A673 (cell line): ENCODE data around the gene TTC39A. TPM values are rescaled to one million over a fixed set of nuclear protein-coding genes. Genes with fewer than 3 reads are reported as not detected.

ENCODE experiments used
- BruUV-seq: library from RNA; stranded (reverse); fragments of 400-500 nt; replicated peaks from 2 replicates; lab custom pipeline; 2021; lab: Mats Ljungman, UMichigan
- CTCF ChIA-PET: fragments of 300-600 bp; sonication (Branson Sonifier 250); formaldehyde crosslinking; loops from one replicate; lab custom pipeline; 2022; ENCODE audit warnings: antibody characterized with exemption; lab: Charles Lee
- POLR2A ChIA-PET: fragments of 300-600 bp; sonication (Branson Sonifier 250); formaldehyde crosslinking; loops from one replicate; lab custom pipeline; 2022; ENCODE audit warnings: antibody characterized with exemption; ENCODE audit not compliant: low non-redundant PET; lab: Charles Lee
- DNase-seq: peaks from one replicate; pipeline ENCODE4 v3.0.0-alpha.2; 2015; ENCODE audit warnings: low spot score
- H3K27ac ChIP-seq: fragments of 200-600 bp; sonication (generic); 2 replicates; pipeline ENCODE4 v1.5.1; 2016; ENCODE audit warnings: mixed run types, low read depth, mild to moderate bottlenecking, mixed read lengths, antibody characterized with exemption, low read length; ENCODE audit not compliant: poor library complexity, severe bottlenecking
- H3K27me3 ChIP-seq: fragments of 200-600 bp; sonication (generic); replicated peaks from 2 replicates; pipeline ENCODE4 v1.6.1; 2017; ENCODE audit warnings: mixed run types, low read depth, mild to moderate bottlenecking, mixed read lengths, antibody characterized with exemption, low read length; ENCODE audit not compliant: insufficient read depth, poor library complexity
- H3K36me3 ChIP-seq: fragments of 200-600 bp; sonication (generic); 2 replicates; pipeline ENCODE4 v1.6.1; 2016; ENCODE audit warnings: mixed run types, mild to moderate bottlenecking, mixed read lengths, antibody characterized with exemption, low read length; ENCODE audit not compliant: insufficient read depth, poor library complexity, severe bottlenecking
- H3K4me1 ChIP-seq: fragments of 200-600 bp; sonication (generic); 2 replicates; pipeline ENCODE4 v1.6.1; 2017; ENCODE audit warnings: mixed run types, mild to moderate bottlenecking, mixed read lengths, antibody characterized with exemption, low read length; ENCODE audit not compliant: insufficient read depth, poor library complexity, severe bottlenecking
- H3K4me3 ChIP-seq: fragments of 200-600 bp; sonication (generic); 2 replicates; pipeline ENCODE4 v1.5.1; 2016; ENCODE audit warnings: low read depth, mixed run types, mild to moderate bottlenecking, mixed read lengths, low read length; ENCODE audit not compliant: poor library complexity, severe bottlenecking
- H3K9me3 ChIP-seq: fragments of 200-600 bp; sonication (generic); 2 replicates; pipeline ENCODE4 v1.6.1; 2016; ENCODE audit warnings: mixed run types, low read depth, mild to moderate bottlenecking, mixed read lengths, antibody characterized with exemption, low read length; ENCODE audit not compliant: poor library complexity, severe bottlenecking
- CTCF ChIP-seq: fragments of 300-800, 200-600 bp; sonication (generic); conservative IDR thresholded peaks from 2 replicates; pipeline ENCODE4 v1.5.1; 2017; ENCODE audit warnings: low read depth, mild to moderate bottlenecking, antibody characterized with exemption, low read length, moderate library complexity, mixed read lengths
- EZH2 ChIP-seq: fragments of 200-600 bp; sonication (generic); IDR thresholded peaks from 2 replicates; pipeline ENCODE4 v1.6.1; 2017; ENCODE audit warnings: borderline replicate concordance, low read depth, mild to moderate bottlenecking, mixed read lengths, antibody characterized with exemption, low read length; ENCODE audit not compliant: poor library complexity, severe bottlenecking
- intact Hi-C: fragments of 100-400 bp; cut with micrococcal nuclease; formaldehyde crosslinking; loops from one replicate; pipeline ENCODE4 v1.10.0; 2022; ENCODE audit not compliant: unreplicated experiment
- total RNA-seq: library from RNA; stranded (reverse); gene quantifications from 2 replicates; pipeline ENCODE4 v1.2.3, GENCODE V29; 2021

Gene TTC39A
- total RNA-seq, 1 experiment from 2014 or later = 3.1 TPM

- BruUV-seq = no TSS peak
- ChIA-PET POLR2A (no interaction called here), CTCF (no interaction called here)
- intact Hi-C loops = no loop called here
- no peak for DNase-seq
- peaks cover 9% of the 10 kb centered on the region for H3K4me1 ChIP-seq
- H3K9me3 ChIP-seq = no peaks in the 10 kb centered on the region
- no peak overlapping the region for H3K4me3 ChIP-seq
- TF ChIP-seq CTCF = no peak
- TF ChIP-seq EZH2 = no peak
- H3K27ac ChIP-seq = no peak overlapping the region
- H3K27me3 ChIP-seq = no peaks in the 10 kb centered on the region
- no peaks in the 10 kb centered on the region for H3K36me3 ChIP-seq
Measured at GRCh38 chr1:51312718-51313117, 17.6 kb downstream of the TTC39A start.

GRCh38 chr1:51311826-51312225, 18.5 kb downstream of the TTC39A start:
- no TSS peak for BruUV-seq
- Histone ChIP-seq H3K36me3 (no peaks in the 10 kb centered on the region), H3K4me3 (no peak overlapping the region), H3K27ac (no peak overlapping the region), H3K9me3 (no peaks in the 10 kb centered on the region), H3K4me1 (peaks cover 9% of the 10 kb centered on the region), H3K27me3 (no peaks in the 10 kb centered on the region)
- ChIA-PET CTCF (no interaction called here), POLR2A (no interaction called here)
- intact Hi-C loops = no loop called here
- DNase-seq = no peak
- TF ChIP-seq EZH2 (no peak), CTCF (no peak)

GRCh38 chr1:51310871-51311613, 19.3 kb downstream of the TTC39A start:
- ChIA-PET POLR2A (no interaction called here), CTCF (no interaction called here)
- H3K9me3 ChIP-seq = no peaks in the 10 kb centered on the region
- H3K36me3 ChIP-seq = no peaks in the 10 kb centered on the region
- DNase-seq = no peak
- no peaks in the 10 kb centered on the region for H3K27me3 ChIP-seq
- H3K4me1 ChIP-seq = peaks cover 9% of the 10 kb centered on the region
- no peak overlapping the region for H3K27ac ChIP-seq
- H3K4me3 ChIP-seq = no peak overlapping the region
- intact Hi-C loops = no loop called here
- no peak for TF ChIP-seq EZH2
- TF ChIP-seq CTCF = no peak
- BruUV-seq = no TSS peak
